PFSK-1 (cell line): ENCODE data around the gene CABLES2. TPM values are rescaled to one million over a fixed set of nuclear protein-coding genes. Genes with fewer than 3 reads are reported as not detected.

ENCODE experiments used
- FOXP2 ChIP-seq: optimal IDR thresholded peaks from 2 replicates; pipeline ENCODE3; 2011; ENCODE audit warnings: borderline replicate concordance, control low read depth, inconsistent platforms; ENCODE audit not compliant: insufficient read depth; ENCODE audit errors: extremely low read length, extremely low read depth
- POLR2AphosphoS5 ChIP-seq: IDR thresholded peaks from 2 replicates; pipeline ENCODE4 v1.6.1; 2012; ENCODE audit warnings: low read depth, mild to moderate bottlenecking, control low read depth, low read length, moderate library complexity
- REST ChIP-seq, 2 experiments: IDR thresholded peaks; 2 replicates each; pipeline versions ENCODE4 v1.6.1 to v1.8.0; 2011 to 2012; ENCODE audit warnings: low read depth in 2 of 2, low read length in 2 of 2, control low read depth in 1 of 2, inconsistent platforms in 1 of 2, mild to moderate bottlenecking in 1 of 2, moderate library complexity in 1 of 2; ENCODE audit not compliant: insufficient read depth in 1 of 2
- SIN3A ChIP-seq: IDR thresholded peaks from 2 replicates; pipeline ENCODE4 v1.6.1; 2012; ENCODE audit warnings: mild to moderate bottlenecking, low read length, moderate library complexity, borderline replicate concordance; ENCODE audit not compliant: insufficient read depth
- TAF1 ChIP-seq: IDR thresholded peaks from 2 replicates; pipeline ENCODE4 v1.6.1; 2012; ENCODE audit warnings: low read length, control low read depth, borderline replicate concordance; ENCODE audit not compliant: insufficient read depth
- polyA plus RNA-seq: library from polyadenylated mRNA; unstranded; fragments of >200 nt; gene quantifications from one replicate; pipeline ENCODE4 v1.2.1, GENCODE V29; 2012; ENCODE audit warnings: low read depth, missing spikeins; ENCODE audit not compliant: insufficient read length

Gene CABLES2
- 10.4 TPM for polyA plus RNA-seq

GRCh38 chr20:62407221-62407992 lies at the start of gene CABLES2:
CABLES2 (minus strand) TSS chr20:62407285; CDS start chr20:62407276, 9 bp downstream.
- peak; percentile 80 for TF ChIP-seq FOXP2
- no peak for TF ChIP-seq POLR2AphosphoS5
- peak; percentile 66; the same call in 1 of the 2 replicates for TF ChIP-seq TAF1
- no peak for TF ChIP-seq SIN3A
- TF ChIP-seq REST (IDR thresholded peaks at IDR 0.05; ENCODE audit: insufficient read depth in 1 of 2, low read depth in 2 of 2, low read length in 2 of 2) = no peak

- TF ChIP-seq REST (IDR thresholded peaks at IDR 0.05; ENCODE audit: insufficient read depth in 1 of 2, low read depth in 2 of 2, low read length in 2 of 2) (no peak), TAF1 (no peak), POLR2AphosphoS5 (no peak), FOXP2 (no peak), SIN3A (no peak)
Measured at GRCh38 chr20:62455929-62456328, 48.8 kb upstream of the CABLES2 start.

GRCh38 chr20:62454904-62455636 lies 48.0 kb upstream of the CABLES2 start:
- TF ChIP-seq POLR2AphosphoS5 (no peak), TAF1 (no peak), FOXP2 (no peak), SIN3A (no peak), REST (IDR thresholded peaks at IDR 0.05; ENCODE audit: insufficient read depth in 1 of 2, low read depth in 2 of 2, low read length in 2 of 2) (no peak)

- TF ChIP-seq POLR2AphosphoS5 (no peak), SIN3A (no peak), FOXP2 (no peak), TAF1 (no peak), REST (IDR thresholded peaks at IDR 0.05; ENCODE audit: insufficient read depth in 1 of 2, low read depth in 2 of 2, low read length in 2 of 2) (no peak)
Measured at GRCh38 chr20:62453186-62453808, 46.2 kb upstream of the CABLES2 start.
